GM12891 (cell line): ENCODE results near the gene CYGB.
"Not testable (repeated sequence)": the region's sequence is repeated elsewhere in the genome, so short reads cannot be mapped to it uniquely, and the experiment has no call there.

Experiments used
- PAX5 ChIP-seq: IDR thresholded peaks from 2 replicates; pipeline ENCODE4 v1.6.1; 2011; ENCODE audit warnings: low read length, moderate library complexity, mild to moderate bottlenecking; ENCODE audit not compliant: insufficient read depth, severe bottlenecking
- POLR2A ChIP-seq: IDR thresholded peaks from 2 replicates; pipeline ENCODE4 v1.6.1; 2011; ENCODE audit warnings: low read depth, low read length, control low read depth
- POLR2AphosphoS5 ChIP-seq: IDR thresholded peaks from 2 replicates; pipeline ENCODE4 v1.6.1; 2011; ENCODE audit warnings: low read depth, low read length, control low read depth
- SPI1 ChIP-seq: IDR thresholded peaks from 2 replicates; pipeline ENCODE4 v1.6.1; 2011; ENCODE audit warnings: low read depth, low read length, control low read depth

DNA sequence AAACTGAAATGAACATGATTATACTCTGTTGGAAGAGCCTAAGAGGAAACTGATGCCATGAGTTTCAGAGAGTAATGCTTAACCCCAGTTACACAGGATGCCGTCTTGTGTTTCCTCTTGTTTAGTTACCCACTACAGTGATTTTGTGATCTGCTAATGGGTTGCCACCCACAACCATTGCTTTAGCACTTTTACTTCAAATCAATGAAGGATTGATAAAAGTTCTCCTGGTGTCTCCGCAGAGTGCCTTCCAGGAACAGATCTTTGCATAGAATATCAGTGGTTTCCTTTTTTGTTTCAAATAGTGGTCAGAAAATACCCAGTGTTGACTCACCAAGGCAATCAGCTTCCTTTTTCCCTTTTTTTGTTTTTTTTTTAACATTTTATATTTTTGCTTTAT, 25.9 kb upstream of the CYGB start:
- not testable (repeated sequence) for TF ChIP-seq SPI1, PAX5, POLR2A, POLR2AphosphoS5
